T-helper 9 cell (primary cell): Measurements from ENCODE around the gene CHMP6.

Experiments
- DNase-seq: peaks from one replicate; pipeline ENCODE4 v3.0.0-alpha.2; 2020

The CHMP6 gene

DNA sequence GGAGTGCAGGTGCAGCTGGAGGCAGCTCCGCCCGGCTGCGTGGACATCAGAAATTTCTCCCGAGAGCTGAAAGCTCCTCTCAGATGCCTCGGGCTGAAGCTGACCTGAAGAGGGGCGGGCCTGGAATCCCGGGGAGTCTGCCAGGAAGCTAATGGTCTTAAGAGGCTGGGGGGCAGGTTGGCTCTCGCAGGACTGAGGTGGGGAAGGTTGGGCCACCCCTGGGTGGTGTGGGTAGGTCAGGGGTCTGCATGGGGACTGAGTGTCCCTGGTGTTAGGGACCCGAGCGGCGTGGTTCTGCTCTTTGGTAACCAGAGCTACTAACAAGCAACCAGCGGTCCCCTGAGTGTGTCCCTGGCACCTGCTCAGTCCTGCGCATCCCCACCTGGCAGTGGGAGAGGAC is 3.5 kb downstream of the CHMP6 start:
- DNase-seq, result no peak

DNA sequence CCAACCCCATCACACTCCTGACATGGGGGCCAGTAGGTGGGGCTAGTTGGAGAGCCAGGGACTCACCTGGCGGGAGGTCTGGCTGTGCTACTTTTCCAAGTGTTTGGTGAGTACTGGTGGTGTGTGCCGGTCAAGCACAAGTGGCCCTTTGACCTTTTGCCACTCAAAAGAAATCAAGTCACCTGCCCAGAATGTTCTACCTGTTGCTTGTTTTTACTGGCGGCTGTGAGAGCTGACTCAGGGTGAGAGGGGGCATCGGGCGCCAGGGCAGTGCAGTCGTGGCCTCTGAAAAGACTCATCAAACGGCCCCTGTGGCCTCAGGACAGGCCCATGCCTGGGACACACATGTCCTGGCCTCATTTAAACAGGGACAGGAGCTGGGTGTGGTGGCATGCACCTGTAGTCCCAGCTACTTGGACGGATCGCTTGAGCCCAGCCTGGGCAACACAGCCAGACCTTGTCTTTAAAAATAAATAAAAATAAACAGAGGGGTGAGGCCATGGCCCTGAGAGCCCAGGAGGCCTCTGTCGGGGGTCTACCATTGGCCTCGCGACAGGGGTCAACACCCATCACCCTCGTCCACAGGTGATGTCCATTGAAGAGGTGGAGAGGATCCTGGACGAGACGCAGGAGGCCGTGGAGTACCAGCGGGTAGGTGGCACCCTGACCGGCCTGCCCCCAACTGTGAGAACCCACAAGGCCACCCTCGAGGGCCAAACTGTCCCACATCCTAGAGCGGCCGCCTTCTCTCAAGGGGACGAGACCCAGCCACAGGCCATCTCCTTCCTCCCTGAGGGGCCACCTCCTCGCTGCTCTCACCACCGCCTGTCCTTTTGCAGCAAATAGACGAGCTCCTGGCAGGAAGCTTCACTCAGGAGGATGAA is 5.0 kb downstream of the CHMP6 start:
- no peak for DNase-seq

DNA sequence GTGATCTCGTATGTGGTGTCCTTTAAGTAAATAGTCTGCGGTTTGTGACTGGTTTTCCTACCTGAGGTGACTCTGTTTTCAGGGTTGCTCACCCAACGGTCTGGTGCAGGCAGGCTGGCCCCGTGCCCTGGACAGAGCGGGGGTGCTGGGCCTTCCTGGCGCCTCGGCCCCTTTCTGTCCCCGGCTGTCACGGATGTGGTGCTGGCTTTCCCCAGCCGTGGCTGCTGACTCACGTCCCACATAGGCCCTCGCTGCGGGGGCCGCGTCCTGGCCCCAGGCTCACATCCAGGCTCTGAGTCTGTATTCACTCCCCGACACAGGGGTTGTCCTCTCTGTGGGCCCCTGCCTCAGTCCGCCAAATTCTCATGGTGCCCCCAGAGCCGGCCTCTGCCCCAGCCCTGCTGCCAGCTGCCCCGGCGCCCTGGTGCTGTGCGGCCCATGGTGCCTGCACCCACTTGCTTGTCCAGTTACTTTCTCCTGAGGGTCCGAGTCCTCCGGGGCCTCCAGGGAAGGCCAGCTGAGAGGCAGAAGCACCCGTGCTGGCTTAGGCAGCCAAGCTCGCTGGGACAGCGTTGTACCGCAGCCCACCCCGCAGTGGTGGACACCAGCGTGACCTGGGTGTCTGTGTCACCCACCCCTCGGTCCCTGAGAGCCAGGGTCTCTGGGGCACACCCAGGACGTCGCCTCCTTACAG is 5.9 kb downstream of the CHMP6 start:
- no peak for DNase-seq

DNA sequence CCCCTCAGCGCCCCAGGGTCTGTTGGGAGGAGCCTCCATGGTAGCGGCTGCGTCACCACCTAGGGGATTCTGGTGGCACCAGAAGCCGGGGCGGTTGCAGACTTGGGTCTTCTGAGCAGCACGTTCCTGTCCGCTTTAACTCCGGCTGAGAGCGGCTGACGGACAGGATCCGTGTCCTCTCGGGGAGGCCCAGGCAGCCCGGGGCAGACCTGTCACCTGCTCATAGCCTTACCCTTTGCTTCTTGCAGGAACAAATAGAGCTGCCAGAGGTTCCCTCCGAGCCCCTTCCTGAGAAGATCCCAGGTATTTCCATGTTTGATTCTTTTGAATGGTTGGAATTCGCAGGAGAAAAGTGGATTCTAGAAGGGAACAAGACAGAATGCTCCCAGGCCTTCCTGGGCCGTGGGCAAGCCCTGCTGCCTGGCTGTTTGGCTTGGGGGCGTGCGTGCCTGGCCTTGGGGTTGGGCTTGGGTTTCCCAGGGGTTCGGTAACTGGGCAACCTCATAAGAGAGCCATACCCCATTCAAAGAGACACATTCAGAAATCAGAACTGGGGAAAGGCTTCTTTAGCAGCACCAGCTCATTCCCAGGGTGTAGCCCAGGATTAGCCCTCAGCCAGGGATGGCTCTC is 6.6 kb downstream of the CHMP6 start:
- DNase-seq, result no peak

DNA sequence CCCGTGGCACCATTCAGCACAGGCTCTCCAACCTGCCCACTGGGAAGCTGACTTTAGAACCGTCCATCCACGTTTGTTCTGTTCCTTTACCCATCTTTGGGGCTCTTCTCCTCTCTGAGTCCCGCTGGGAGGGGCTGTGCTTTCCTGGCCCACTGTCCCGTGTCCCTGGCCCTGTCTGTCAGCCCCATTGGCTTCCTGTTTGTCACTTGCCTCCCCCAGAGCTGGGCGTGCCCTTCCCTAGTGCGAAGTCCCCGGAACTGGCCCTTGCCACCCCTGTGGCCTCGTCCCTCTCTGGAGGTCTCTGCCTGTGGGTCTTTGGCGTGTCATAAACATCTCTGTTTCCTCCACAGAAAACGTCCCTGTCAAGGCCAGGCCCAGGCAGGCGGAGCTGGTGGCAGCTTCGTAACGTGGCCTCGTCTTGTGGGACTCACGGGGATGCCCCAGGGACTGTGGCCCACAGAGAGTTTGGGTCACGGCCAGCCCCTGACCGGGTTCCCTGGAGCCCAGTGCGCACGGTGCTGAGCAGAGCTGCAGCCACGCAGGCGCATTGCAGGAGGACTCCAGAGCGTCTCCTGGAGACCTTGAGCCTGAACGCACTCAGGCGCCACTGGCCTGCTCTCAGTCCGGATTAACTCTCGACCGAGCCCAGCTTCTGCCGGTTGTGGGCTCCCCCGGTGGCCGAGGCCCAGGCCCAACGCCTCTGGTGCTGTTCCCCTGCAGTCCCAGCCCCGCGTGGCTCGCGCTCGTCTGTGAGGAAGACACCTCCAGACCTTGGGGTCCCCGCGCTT is 7.3 kb downstream of the CHMP6 start:
- DNase-seq, result no peak

DNA sequence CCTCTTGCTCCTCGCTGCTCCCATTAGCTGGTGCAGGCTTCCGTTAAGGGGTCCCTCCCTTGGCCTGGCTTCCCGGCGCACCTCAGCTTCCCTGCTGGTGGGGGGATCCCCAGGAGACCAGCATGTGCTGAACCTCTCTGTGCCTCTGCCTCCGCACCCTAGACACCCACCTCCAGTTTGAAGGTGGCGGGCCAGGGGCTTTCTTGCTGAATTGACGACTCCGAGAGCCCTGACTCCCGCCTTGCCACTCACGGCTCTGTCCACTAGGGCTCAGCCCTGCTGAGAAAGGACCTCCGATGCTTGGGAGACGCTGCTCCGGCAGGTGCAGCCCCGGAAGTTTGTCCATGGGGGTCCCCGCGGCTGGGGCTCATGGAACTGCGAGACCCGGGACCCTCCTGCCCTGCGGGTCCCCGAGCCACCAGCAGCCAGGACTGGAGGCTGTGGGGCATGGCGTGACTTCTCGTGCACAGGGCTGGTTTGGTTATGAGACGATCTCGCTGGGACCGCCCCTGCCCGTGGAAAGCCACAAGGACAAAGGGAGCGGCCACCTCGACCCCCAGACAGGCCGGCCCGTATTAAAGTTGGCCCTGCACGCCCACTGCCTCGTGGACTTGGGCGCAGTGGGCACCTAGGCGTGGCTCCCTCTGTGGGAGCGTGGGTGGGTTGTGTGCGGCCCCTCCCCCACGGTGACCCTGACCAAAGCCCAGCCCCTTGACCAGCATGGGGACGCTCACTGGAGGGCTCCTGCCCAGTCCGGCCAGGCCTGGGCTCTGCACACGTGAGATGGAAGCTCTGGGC is 8.1 kb downstream of the CHMP6 start:
- DNase-seq, result no peak

DNA sequence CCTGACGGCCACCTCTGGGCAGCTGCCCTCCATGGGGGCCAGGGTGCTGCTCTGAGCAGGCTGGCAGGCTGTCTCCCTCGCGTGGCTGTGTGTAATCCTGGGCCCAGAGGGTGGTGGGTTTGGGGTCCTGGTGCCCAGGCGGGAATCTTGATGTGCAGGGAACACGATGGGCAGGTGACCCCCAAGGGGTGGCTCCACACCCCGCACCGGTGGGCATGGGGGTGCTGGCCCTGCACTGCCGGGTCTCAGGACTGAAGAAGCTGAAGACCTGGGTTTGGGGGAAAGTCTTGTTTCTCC is 8.6 kb downstream of the CHMP6 start:
- no peak for DNase-seq

DNA sequence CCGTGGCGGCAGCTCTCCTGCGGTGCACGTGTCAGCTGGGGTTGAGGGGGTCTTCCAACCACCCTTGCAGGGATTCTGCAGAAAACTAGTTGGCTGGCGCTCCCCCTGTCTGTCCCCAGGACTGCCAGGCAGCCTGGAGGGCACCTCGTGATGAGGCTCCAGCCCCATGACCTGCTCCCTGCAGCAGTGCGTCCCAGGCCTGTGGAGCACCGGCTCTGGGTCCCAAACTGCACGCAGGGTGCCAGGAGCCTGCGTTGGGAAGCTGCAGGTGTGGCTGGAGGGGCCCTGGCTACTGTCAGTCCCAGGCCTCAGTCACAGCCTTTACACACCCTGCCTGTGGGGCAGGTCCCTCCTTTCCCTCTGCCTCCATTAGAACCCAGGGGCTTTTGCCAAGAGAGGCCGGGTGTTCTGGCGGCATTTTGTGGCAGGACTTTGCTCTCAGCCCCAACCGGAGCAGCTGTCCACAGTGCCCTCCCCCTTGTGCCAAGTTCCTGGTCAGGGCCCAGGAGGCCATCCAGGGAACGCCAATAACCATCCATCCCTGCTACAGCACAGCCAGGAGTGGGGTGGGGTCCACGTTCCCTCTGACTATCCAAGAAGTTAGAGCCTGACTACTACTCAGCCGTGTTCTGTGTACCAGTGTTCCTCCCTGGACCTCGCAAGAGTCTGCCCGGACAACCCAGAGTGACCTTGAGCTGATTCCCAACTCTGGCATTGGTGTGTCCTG is 9.2 kb downstream of the CHMP6 start:
- DNase-seq, result no peak

DNA sequence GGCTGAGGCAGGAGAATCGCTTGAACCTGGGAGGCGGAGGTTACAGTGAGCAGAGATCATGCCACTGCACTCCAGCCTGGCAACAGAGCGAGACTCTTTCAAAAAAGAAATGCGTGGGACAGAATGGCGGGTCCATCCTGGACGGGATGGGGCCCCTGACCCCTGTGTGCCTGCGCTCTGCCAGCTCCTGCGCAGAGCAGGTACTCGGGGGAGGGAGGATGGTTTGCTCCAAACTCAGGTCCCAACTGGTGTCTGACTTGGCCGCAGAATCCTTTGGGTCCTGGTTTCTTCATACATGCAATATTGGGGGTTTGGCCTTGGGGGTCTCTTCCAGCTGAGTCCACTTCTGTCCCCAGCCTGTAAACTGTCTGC is 10.4 kb downstream of the CHMP6 start:
- no peak for DNase-seq

DNA sequence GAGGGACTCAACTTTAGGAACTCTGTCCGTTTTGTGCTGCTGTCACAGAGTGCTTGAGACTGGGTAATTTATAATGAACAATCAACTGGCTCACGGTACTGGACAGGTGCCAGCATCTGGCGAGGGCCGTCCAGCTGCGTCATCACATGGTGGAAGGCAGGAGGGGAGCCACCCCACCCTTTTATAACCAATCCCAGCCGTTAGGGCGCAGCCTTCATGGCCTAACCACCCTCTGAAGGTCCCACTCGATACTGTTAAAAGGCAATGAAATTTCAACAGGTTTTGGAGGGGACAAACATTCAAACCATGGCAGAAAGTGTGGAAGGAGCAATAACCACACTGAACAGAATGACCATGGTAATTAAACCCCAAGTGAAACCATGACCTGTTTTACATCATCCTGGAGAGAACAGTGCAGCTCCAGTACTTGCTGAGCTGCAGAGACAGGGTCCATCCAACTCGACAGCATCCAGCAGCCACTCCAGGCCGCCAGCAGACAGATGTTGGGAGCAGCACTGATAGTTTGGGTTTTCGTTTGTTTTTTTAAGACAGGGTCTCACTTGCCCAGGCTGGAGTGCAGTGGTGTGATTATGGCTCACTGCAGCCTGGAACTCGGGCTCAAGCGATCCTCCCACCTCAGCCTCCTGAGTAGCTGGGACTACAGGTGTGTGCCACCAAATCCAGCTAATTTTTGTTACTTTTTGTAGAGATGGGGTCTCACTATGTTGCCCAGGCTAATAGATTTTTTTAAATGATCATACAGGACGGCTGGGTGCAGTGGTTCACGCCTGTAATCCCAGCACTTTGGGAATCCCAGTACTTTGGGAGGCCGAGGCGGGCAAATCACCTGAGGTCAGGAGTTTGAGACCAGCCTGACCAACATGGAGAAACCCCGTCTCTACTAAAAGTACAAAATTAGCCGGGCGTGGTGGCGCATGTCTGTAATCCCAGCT is 11.0 kb downstream of the CHMP6 start:
- no peak for DNase-seq

DNA sequence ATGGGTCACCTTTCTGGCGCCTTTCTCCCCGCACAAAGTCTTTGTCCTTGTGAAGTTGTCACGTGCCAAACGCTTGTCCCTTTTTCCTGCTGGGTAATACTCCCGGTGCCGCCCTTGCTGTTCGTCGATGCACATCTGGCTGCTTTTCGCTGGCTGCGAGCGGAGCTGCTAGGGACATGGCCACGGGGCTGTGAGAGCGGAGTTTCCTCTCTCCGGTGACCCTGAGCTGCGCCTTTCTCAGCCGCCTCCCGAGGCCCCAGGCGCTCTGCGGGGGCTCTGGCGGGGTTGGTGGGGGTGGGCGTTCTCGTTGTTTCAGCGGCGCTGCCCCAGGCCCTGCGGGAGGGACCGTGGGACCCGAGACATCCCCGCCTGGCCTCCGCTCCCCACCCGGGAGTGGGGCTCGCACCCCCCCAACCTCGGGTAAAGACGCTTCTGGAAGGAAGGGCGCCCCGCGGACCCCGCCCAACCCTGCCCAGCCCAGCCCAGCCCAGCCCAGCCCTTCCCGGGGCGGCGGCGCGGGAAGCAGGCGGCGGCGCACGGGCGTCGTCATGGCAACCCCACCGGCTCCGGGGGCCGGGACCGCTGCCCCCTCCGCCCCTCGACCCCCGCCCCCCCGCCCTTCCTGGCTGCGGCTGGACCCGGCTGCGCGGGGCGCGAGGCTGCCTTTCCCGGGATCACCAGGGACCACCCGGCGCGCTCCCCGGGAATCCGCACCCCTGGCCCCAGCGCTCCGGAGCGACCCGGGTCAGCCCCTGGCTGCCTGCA is 12.3 kb downstream of the CHMP6 start:
- DNase-seq, result no peak

DNA sequence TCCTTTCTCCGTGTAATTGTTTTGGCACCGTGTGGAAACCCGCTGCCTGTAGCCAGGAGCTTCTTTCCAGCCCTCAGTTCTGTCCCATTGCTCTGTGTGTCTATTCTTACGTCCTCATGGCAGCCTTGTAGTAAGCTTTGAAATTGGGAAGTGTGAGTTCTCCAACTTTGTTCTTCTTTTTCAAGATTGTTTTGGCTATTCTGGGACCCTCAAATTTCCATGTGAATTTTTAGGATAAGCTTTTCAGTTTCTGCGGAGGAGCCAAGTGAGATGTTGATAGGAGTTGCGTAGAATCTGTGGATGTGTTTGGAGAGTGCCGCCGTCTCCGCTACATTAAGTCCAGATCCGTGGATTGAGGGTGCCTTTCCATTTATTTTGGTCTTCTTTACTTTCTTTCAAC is 15.2 kb downstream of the CHMP6 start:
- no peak for DNase-seq

DNA sequence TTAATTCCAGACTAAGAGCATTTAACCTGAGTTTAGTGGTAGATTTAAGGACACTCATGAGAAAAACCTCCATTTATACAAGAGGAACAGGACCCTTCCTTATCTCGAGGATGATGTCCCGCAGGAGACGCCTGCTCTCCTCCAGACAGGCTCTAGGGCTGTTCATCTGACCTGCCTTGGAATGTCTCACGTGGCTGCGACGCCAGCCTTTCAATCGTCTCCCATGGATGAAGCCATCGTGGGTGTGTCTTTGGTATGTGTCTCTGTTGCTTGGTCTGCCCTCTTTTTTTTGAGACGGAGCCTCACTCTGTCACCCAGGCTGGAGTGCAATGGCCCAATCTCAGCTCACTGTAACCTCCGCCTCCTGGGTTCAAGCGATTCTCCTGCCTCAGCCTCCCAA is 16.5 kb downstream of the CHMP6 start:
- DNase-seq, result no peak

DNA sequence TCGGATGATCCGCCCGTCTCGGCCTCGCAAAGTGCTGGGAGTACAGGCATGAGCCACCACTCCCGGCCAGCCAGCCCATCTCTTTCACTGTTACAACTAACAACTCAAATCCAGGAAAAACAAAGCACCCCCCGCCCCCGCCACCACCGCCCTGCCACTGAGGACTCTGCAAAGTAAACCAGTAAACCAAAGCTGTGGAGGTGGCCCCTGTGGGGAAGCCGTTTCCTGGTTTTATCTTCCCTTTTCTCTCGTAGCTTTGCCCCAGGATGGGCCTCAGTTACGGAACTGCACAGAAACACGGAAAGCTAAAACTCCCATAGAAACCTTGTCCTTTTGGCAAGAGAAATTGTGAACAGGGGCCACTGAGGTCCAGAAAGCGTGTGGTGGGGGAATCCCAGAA is 17.5 kb downstream of the CHMP6 start:
- no peak for DNase-seq

DNA sequence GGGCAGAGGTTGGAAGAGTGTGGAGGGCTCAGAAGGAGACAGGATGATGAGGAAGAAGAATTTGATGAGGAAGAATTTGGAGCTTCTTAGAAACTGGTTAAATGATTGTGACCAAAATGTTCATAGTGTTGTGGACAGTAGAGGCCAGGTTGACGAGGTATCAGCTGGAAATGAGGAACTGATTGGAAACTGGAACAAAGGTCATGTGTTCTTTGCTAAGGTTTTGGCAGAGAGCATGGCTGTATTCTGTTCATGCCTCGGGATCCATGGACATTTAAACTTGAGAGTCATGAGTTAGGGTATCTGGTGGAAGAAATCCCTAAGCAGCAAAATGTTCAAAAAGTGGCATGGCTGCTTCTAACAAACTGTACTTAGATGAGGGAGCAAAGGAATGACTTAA is 19.3 kb downstream of the CHMP6 start:
- no peak for DNase-seq

DNA sequence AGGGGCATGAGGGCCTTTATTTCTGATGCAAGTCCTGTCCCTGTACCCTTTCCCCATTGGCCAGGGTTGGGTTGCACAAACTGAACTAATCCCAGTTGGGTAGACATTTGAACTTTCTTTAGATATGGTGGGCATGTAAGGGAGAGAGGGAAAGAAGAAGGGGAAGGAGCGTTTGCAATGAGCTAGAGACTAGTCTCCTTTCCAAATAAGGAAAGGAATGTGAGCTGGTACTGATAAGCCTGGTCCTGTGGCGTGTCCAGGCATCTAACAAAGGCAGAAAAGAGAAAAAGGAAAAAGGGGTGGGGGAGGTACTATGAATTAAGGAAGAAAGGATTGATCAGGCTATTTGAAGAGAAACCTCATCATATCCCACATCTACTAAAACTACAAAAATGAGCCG is 20.3 kb downstream of the CHMP6 start:
- no peak for DNase-seq

DNA sequence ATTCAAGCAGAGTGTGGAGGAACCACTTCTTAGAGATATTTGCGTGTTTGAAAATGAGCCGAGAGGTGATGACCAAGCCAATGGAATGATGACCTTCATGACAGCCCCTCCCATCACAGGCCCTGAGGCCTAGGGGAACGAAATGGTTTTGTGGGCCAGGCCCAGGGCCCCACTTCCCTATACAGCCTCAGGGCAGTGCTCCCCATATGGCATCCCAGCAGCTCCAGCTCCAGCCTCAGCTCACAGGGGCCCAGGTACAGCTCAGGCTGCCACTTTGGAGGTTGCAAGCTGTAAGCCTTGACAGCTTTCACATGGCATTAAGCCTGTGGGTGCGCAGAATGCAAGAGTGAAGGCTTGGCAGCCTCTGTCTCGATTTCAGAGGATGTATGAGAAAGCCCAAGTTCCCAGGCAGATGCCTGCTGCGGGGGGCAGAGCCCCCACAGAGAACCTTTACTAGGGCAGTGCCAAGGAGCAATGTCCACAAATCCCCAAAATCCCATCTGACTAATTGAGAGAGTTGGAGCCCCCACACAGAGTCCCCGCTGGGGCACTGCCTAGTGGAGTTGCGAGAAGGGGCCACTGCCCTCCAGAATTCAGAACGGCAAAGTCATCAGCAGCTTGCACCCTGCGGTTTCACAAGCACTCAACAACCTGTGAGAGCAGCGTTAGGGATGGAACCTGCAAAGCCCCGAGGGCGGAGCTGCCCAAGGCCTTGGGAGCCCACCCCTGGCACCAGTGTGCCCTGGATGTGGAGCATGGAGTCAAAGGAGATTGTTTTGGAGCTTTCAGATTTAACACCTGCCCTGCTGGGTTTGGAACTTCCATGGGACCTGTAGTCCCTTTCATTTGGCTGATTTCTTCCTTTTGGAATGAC is 21.2 kb downstream of the CHMP6 start:
- no peak for DNase-seq

DNA sequence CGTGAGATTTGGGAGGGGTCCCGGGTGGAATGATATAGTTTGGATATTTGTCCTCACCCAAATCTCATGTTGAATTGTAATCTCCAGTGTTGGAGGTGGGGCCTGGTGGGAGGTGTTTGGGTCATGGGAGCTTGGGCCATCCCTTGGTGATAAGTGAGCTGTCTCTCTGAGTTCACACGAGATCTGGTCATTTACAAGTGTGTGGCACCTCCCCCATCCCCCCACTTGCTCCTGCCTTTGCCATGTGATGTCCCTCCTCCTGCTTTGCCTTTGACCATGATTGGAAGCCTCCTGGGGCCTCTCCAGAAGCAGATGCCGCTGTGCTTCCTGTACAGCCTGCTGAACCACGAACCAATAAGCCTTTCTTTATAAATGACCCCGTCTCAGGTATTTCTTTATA is 22.0 kb downstream of the CHMP6 start:
- no peak for DNase-seq

DNA sequence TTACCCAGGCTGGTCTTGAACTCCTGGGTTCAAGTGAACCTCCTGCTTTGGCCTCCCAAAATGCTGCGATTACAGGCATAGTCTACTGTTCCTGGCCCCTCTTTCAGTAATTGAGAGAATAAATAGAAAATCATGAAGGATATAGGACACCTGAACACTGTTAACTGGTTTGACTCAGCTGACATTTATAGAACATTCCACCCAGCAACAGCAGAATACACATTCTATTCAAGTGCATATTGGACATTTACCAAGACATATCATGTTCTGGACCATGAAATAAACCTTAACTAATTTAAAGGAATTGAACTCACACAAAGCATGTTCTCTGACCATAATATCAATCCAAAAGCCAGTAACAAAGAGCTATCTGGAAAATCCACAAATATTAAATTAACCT is 23.5 kb downstream of the CHMP6 start:
- no peak for DNase-seq
